Measurements from ENCODE around the gene S100B.

Gene S100B

GRCh38 chr21:46557919-46558392 lies 46.9 kb downstream of the S100B start:
- no peak for DNase-seq

GRCh38 chr21:46557469-46557868 lies 47.4 kb downstream of the S100B start:
- no peak for DNase-seq

- DNase-seq, result no peak
Measured at GRCh38 chr21:46556802-46557201, 48.1 kb downstream of the S100B start.

GRCh38 chr21:46555678-46556077 lies 49.2 kb downstream of the S100B start:
- no peak for DNase-seq

GRCh38 chr21:46555225-46555617 lies 49.7 kb downstream of the S100B start:
- DNase-seq, result no peak

- DNase-seq, result no peak
Measured at GRCh38 chr21:46554431-46555224, 50.3 kb downstream of the S100B start.

GRCh38 chr21:46553993-46554392 lies 50.9 kb downstream of the S100B start:
- DNase-seq, result no peak

- DNase-seq, result no peak
Measured at GRCh38 chr21:46552865-46553379, 52.0 kb downstream of the S100B start.

- DNase-seq, result no peak
Measured at GRCh38 chr21:46552274-46552673, 52.6 kb downstream of the S100B start.

- no peak for DNase-seq
Measured at GRCh38 chr21:46551636-46552241, 53.1 kb downstream of the S100B start.

- DNase-seq, result no peak
Measured at GRCh38 chr21:46550116-46550941, 54.6 kb downstream of the S100B start.

GRCh38 chr21:46549650-46550049 lies 55.2 kb downstream of the S100B start:
- no peak for DNase-seq
